K562 (cell line): Measurements from ENCODE around the gene CELA3B.

Experiments used
- CTCF ChIP-seq, 3 experiments: IDR thresholded peaks in 2 of 3; conservative IDR thresholded peaks in 1 of 3; 2 replicates each; pipeline ENCODE4 v1.5.1; 2011 to 2012; ENCODE audit warnings: low read length in 3 of 3, mild to moderate bottlenecking in 3 of 3, control low read depth in 2 of 3, improper control_type of control experiment in 1 of 3, inconsistent platforms in 1 of 3, low read depth in 1 of 3, mixed read lengths in 1 of 3, moderate library complexity in 1 of 3; ENCODE audit not compliant: insufficient read depth in 2 of 3
- FOXA1 ChIP-seq: fragments of 450-650 bp; IDR thresholded peaks from 2 replicates; pipeline ENCODE4 v1.6.1; 2016; ENCODE audit warnings: mild to moderate bottlenecking, borderline replicate concordance
- GABPA ChIP-seq: fragments of 200-800 bp; sonication (Bioruptor generic); conservative IDR thresholded peaks from 2 replicates; pipeline ENCODE4 v1.6.1; 2016; ENCODE audit warnings: low read depth, missing genetic modification characterization, missing compliant biosample characterization
- HNRNPUL1 ChIP-seq: fragments of 200-400 bp; formaldehyde crosslinking; IDR thresholded peaks from 2 replicates; pipeline ENCODE4 v1.6.1; 2017; ENCODE audit warnings: low read length
- MYBL2 ChIP-seq, 2 experiments: fragments of 450-650 bp in 1 of 2; sonication (generic) in 1 of 2; formaldehyde crosslinking in 1 of 2; IDR thresholded peaks; 2 replicates each; pipeline versions ENCODE4 v1.6.1 to v1.8.1; 2017 to 2022; ENCODE audit warnings: borderline replicate concordance in 1 of 2, inconsistent platforms in 1 of 2, low read depth in 1 of 2, mild to moderate bottlenecking in 1 of 2, missing genetic modification reagents in 1 of 2, moderate library complexity in 1 of 2
- NCOA1 ChIP-seq: fragments of 450-650 bp; IDR thresholded peaks from 2 replicates; pipeline ENCODE4 v1.6.1; 2016; ENCODE audit warnings: low read depth
- POLR2AphosphoS5 ChIP-seq: IDR thresholded peaks from 2 replicates; pipeline ENCODE4 v1.6.1; 2011; ENCODE audit warnings: mild to moderate bottlenecking, low read depth, low read length, moderate library complexity; ENCODE audit not compliant: control insufficient read depth, insufficient read depth
- SMAD3 ChIP-seq: fragments of 450-650 bp; formaldehyde crosslinking; conservative IDR thresholded peaks from 2 replicates; pipeline ENCODE4 v1.4.0; 2020; ENCODE audit warnings: mild to moderate bottlenecking
- SMC3 ChIP-seq: conservative IDR thresholded peaks from 2 replicates; pipeline ENCODE4 v1.6.1; 2011; ENCODE audit warnings: low read depth, low read length, improper control_type of control experiment; ENCODE audit not compliant: insufficient read depth
- TAF15 ChIP-seq: fragments of 200-400 bp; formaldehyde crosslinking; IDR thresholded peaks from 2 replicates; pipeline ENCODE4 v1.6.1; 2017; ENCODE audit warnings: mild to moderate bottlenecking, low read depth, low read length, moderate library complexity
- TSHZ1 ChIP-seq: fragments of 250-450 bp; sonication (Bioruptor Pico); IDR thresholded peaks from 2 replicates; pipeline ENCODE4 v1.4.0; 2020; ENCODE audit warnings: mild to moderate bottlenecking, moderate library complexity
- ZNF217 ChIP-seq: sonication (generic); formaldehyde crosslinking; IDR thresholded peaks from 2 replicates; pipeline ENCODE4 v1.8.0; 2022; ENCODE audit warnings: mild to moderate bottlenecking, missing genetic modification reagents

GRCh38 chr1:21955501-21956281 is 21.1 kb upstream of the CELA3B start:
- TF ChIP-seq TAF15 (no peak), POLR2AphosphoS5 (no peak), MYBL2 (IDR thresholded peaks at IDR 0.05; ENCODE audit: low read depth) (no peak), MYBL2 (CRISPR knock-in tag; IDR thresholded peaks at IDR 0.05; ENCODE audit: borderline replicate concordance) (no peak), TSHZ1 (CRISPR knock-in tag) (no peak), CTCF (IDR thresholded peaks at IDR 0.05 in 2 of 3, conservative IDR thresholded peaks at IDR 0.05 in 1 of 3; ENCODE audit: insufficient read depth in 2 of 3, low read depth in 1 of 3, low read length in 3 of 3) (no peak), FOXA1 (no peak), SMAD3 (no peak), HNRNPUL1 (no peak), NCOA1 (no peak), ZNF217 (no peak), GABPA (tag) (no peak), SMC3 (no peak)
